Brain pericyte (primary cell): ENCODE results near the gene FNBP1.
A peak's percentile ranks its signal among the peaks of the same experiment; 100 is the strongest.

Experiments used
- DNase-seq: peaks from one replicate; pipeline ENCODE4 v3.0.0-alpha.2; 2012; ENCODE audit warnings: low read depth, low spot score

The FNBP1 gene

GRCh38 chr9:129919277-129919676 lies 123.7 kb downstream of the FNBP1 start:
- no peak for DNase-seq

- DNase-seq, result no peak
Observed at GRCh38 chr9:129918296-129918950, 124.6 kb downstream of the FNBP1 start.

DNA sequence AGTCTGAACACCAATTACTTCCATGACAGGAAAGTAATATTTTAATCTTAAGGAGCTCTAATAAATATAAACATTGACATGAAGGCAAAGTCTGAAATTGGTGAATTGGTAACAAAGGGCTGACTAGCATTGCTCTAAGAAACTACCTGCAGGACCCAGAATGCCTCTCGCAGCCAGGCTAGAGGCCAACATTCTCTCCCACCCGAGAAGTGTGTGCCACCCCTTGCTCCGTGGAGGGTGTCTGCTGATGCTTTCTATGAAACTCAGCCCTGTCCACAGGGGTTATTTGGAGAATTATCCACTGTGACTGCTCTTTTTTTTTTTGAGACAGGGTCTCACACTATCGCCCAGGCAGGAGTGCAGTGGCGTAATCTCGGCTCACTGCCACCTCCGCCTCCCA lies 126.3 kb downstream of the FNBP1 start:
- DNase-seq, result no peak

DNA sequence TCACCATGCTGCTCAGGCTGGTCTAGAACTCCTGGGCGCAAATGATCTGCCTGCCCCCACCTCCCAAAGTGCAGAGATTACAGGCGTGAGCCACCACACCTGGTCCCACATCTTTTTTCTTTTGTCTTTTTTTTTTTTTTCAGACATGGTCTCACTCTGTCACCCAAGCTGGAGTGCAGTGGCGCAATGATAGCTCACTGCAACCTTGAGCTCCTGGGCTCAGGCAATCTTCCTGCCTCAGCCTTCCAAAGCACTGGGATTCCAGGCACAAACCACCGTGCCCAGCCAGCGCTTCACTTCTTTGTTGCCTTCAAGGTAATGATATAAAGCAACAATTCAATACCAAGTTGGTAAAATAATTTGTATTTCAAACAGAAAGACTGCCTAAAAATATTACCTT lies 128.9 kb downstream of the FNBP1 start:
- DNase-seq, result no peak

GRCh38 chr9:129910628-129911567 lies 132.1 kb downstream of the FNBP1 start:
- DNase-seq, result peak; percentile 78

DNA sequence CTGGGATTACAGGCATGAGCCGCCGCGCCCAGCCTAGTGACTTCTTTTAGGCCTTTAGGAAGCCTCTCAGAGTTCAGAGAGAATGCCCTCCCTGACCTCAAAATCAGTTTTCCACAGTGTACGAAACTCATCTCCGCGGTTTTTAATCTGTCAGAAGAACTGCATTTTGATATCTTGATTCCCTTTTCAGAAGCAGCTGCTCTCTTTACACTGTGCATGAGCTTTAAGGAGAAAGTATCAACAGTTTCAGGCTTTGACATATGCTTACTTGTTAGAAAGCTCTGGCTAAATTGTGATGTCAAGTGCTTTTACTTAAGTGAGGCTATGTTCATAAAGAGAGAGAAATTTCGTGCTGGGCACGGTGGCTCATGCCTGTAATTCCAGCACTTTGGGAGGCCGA lies 133.1 kb downstream of the FNBP1 start:
- DNase-seq, result no peak

- DNase-seq, result no peak
Observed at GRCh38 chr9:129908906-129909305, 134.1 kb downstream of the FNBP1 start.

- no peak for DNase-seq
Observed at GRCh38 chr9:129907201-129907600, 135.8 kb downstream of the FNBP1 start.

- DNase-seq, result no peak
Observed at GRCh38 chr9:129906298-129906697, 136.7 kb downstream of the FNBP1 start.

DNA sequence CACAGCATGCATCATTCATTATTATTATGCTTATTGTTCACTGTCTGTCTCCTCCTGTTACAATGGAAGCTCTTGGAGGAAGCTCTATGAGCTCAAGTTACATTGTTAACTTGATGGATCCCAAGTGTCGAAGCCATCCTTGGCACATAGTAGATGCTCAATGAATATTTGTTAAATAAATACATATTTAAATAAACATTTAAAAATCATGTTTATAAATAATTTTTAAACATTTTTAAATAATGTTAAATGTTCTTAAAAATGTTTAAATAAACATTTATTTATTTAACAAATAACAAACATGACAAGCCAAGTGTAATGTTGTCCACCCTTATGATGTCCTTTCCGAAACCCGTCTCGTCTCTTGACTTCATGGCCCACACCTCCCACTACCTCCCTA lies 138.3 kb downstream of the FNBP1 start:
- DNase-seq, result no peak

DNA sequence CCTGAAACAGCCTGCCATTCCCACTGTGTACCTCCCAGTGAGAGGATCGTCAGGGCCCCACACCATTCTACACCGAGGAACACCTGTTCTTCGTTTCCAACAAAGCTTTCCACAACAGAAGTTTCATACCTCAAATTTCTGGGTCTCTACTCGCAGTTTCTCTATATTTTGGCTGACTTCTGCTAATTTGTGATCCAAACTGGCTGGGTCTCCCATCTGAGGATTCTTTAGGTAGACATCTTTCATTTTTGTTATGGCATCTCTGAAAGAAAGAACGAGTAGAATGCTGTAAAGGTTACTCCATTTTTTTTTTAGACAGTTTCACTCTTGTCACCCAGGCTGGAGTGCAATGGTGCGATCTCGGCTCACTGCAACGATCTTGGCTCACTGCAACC lies 140.3 kb downstream of the FNBP1 start:
- no peak for DNase-seq

- DNase-seq, result no peak
Observed at GRCh38 chr9:129901993-129902739, 140.8 kb downstream of the FNBP1 start.

- no peak for DNase-seq
Observed at GRCh38 chr9:129900263-129901027, 142.5 kb downstream of the FNBP1 start.

DNA sequence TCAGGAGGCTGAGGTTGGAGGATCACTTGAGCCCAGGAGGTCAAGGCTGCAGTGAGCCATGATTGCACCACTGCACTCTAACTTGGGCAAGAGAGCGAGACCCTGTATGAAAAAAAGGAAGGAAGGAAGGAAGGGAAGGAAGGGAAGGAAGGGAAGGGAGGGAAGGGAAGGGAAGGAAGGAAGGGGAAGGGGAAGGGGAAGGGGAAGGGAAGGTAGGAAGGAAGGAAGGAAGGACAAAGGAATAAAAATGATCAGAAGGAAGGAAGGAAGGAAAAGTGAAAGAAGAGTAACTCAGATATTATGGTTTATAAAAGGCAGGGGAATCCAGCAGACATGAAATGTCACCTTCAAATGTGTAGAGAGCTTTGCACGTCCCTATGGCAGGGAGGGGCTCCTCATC lies 143.4 kb downstream of the FNBP1 start:
- DNase-seq, result no peak

DNA sequence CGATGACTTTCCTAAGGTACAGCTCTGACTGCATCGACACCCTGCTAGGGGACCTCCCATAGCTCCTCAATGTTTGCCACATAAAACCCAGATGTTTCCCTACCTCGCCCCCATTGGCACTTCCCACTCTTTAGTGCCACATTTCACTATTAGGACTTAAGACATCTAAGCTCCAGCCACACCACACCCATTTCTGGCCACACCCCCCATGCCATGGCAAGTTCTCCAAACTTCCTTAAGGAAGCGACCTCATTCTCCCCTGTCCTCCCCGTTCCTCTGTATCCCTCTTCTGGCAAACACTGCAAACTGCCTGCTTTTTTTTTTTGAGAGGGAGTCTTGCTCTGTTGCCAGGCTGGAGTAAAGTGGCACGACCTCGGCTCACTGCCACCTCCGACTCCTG lies 144.8 kb downstream of the FNBP1 start:
- no peak for DNase-seq

GRCh38 chr9:129897263-129897662 lies 145.7 kb downstream of the FNBP1 start:
- DNase-seq, result no peak

GRCh38 chr9:129895376-129896268 lies 147.4 kb downstream of the FNBP1 start:
- no peak for DNase-seq

DNA sequence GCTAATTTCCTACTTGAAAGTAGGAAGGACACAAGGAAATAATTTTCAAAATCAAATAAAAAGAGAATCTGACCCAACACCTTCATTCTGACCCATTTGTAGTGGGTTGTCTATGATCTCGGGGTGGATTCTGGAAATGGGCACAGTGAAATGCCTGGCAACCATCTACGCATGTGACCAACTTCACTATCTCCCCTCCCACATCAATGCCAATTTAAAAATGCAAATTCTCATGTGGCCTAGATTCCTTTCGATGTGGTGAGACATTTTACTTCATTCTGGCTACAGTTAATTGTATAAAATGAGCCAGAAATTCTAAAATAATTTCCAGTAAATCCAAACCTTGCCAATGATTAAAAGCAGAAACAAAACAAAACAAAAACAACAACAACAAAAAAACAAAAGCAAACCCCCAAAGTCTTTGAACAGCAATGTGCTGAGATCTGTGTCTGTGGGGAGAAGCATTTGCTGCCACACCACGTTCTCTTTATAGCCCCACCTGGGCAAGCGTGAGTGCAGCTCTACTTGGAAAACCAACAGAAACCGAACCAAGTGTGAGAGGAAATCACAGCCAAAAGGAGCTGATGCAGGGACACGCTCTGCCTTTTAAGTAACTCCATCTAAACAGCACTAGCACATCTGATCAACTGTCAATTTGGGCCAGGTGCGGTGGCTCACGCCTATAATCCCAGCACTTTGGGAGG lies 148.7 kb downstream of the FNBP1 start:
- DNase-seq, result no peak

GRCh38 chr9:129891569-129891968 lies 151.4 kb downstream of the FNBP1 start:
- DNase-seq, result no peak
